ENCODE results near the gene KIAA0825. TPM values are rescaled to one million over a fixed set of nuclear protein-coding genes. Genes with fewer than 3 reads are reported as not detected.

KIAA0825 gene
- total RNA-seq, 4 donors from 2014 or later = 12.5 to 32.6 (median 15.9) TPM

GRCh38 chr5:94461131-94461530 is 157.3 kb downstream of the KIAA0825 start:
- DNase-seq = no peak
- no peak overlapping the region for H3K4me3 ChIP-seq (replicated peaks in 1 of 3)
- TF ChIP-seq CTCF (IDR thresholded peaks at IDR 0.05) = no peak
- TF ChIP-seq POLR2A (IDR thresholded peaks at IDR 0.05) = no peak
- 81 to 88% methylated on average over 4 of the region's 4 CpGs for WGBS, 2 donors
- no peaks in the 10 kb centered on the region for H3K4me1 ChIP-seq
- no peaks in the 10 kb centered on the region for H3K9me3 ChIP-seq
- intact Hi-C loops (cut with DNase I) = no loop called here
- no peaks in the 10 kb centered on the region for H3K36me3 ChIP-seq
- H3K27ac ChIP-seq = no peak overlapping the region
- no peaks in the 10 kb centered on the region for H3K27me3 ChIP-seq

- H3K4me1 ChIP-seq = no peaks in the 10 kb centered on the region
- no peaks in the 10 kb centered on the region for H3K9me3 ChIP-seq
- DNase-seq = no peak
- H3K27me3 ChIP-seq = no peaks in the 10 kb centered on the region
- H3K27ac ChIP-seq = no peak overlapping the region
- no peak for TF ChIP-seq CTCF (IDR thresholded peaks at IDR 0.05)
- TF ChIP-seq POLR2A (IDR thresholded peaks at IDR 0.05) = no peak
- H3K4me3 ChIP-seq (replicated peaks in 1 of 3) = no peak overlapping the region
- H3K36me3 ChIP-seq = no peaks in the 10 kb centered on the region
- intact Hi-C loops (cut with DNase I) = no loop called here
These were observed 158.5 kb downstream of the KIAA0825 start for GRCh38 chr5:94459915-94460314.

- Histone ChIP-seq H3K27ac (no peak overlapping the region), H3K4me3 (replicated peaks in 1 of 3) (no peak overlapping the region), H3K9me3 (no peaks in the 10 kb centered on the region), H3K27me3 (no peaks in the 10 kb centered on the region), H3K36me3 (no peaks in the 10 kb centered on the region), H3K4me1 (no peaks in the 10 kb centered on the region)
- TF ChIP-seq CTCF (IDR thresholded peaks at IDR 0.05) = no peak
- TF ChIP-seq POLR2A (IDR thresholded peaks at IDR 0.05) = no peak
- intact Hi-C loops (cut with DNase I) = no loop called here
- no peak for DNase-seq
- 93 to 95% methylated on average over 4 of the region's 4 CpGs for WGBS, 2 donors
These were observed 160.6 kb downstream of the KIAA0825 start for GRCh38 chr5:94457788-94458187.

GRCh38 chr5:94445726-94446125 is 172.7 kb downstream of the KIAA0825 start:
- TF ChIP-seq POLR2A (IDR thresholded peaks at IDR 0.05) (no peak), CTCF (IDR thresholded peaks at IDR 0.05) (no peak)
- no peak for DNase-seq
- H3K4me1 ChIP-seq = no peaks in the 10 kb centered on the region
- 91 to 92% methylated on average over 2 of the region's 2 CpGs for WGBS, 2 donors
- intact Hi-C loops (cut with DNase I) = no loop called here
- H3K4me3 ChIP-seq (replicated peaks in 1 of 3) = no peak overlapping the region
- H3K9me3 ChIP-seq = no peaks in the 10 kb centered on the region
- H3K36me3 ChIP-seq = no peaks in the 10 kb centered on the region
- H3K27me3 ChIP-seq = no peaks in the 10 kb centered on the region
- H3K27ac ChIP-seq = no peak overlapping the region

GRCh38 chr5:94442991-94443390 is 175.4 kb downstream of the KIAA0825 start:
- TF ChIP-seq POLR2A (IDR thresholded peaks at IDR 0.05) = no peak
- TF ChIP-seq CTCF (IDR thresholded peaks at IDR 0.05) = no peak
- no peak overlapping the region for H3K4me3 ChIP-seq (replicated peaks in 1 of 3)
- H3K4me1 ChIP-seq = no peaks in the 10 kb centered on the region
- no peaks in the 10 kb centered on the region for H3K9me3 ChIP-seq
- intact Hi-C loops (cut with DNase I) = no loop called here
- no peak overlapping the region for H3K27ac ChIP-seq
- 96 to 97% methylated on average over 2 of the region's 2 CpGs for WGBS, 2 donors
- no peaks in the 10 kb centered on the region for H3K27me3 ChIP-seq
- DNase-seq = no peak
- H3K36me3 ChIP-seq = no peaks in the 10 kb centered on the region
